Astrocyte of the spinal cord (primary cell): ENCODE results near the gene F5.

ENCODE experiments used
- DNase-seq: peaks from one replicate; pipeline ENCODE4 v3.0.0; 2011; ENCODE audit warnings: low read depth, low spot score
- H3K4me3 ChIP-seq: 2 replicates; pipeline ENCODE4 v1.5.1; 2011; ENCODE audit warnings: low read depth, mild to moderate bottlenecking, low read length, moderate library complexity
- CTCF ChIP-seq: IDR thresholded peaks from 2 replicates; pipeline ENCODE4 v1.5.1; 2012; ENCODE audit warnings: low read depth, mild to moderate bottlenecking, low read length, inconsistent platforms
- in situ Hi-C: cut with HindIII; loops from 2 replicates; pipeline ENCODE4 v1.10.0; 2017; ENCODE audit warnings: low sequenced_read_pairs

F5 gene

GRCh38 chr1:169499807-169500206 lies 86.5 kb downstream of the F5 start:
- no peak for DNase-seq
- in situ Hi-C loops, result no loop called here
- no peak overlapping the region for H3K4me3 ChIP-seq
- no peak for TF ChIP-seq CTCF

- no peak for DNase-seq
- TF ChIP-seq CTCF, result no peak
- H3K4me3 ChIP-seq, result no peak overlapping the region
- in situ Hi-C loops, result no loop called here
Observed at GRCh38 chr1:169497317-169497716, 89.0 kb downstream of the F5 start.

- DNase-seq, result no peak
- in situ Hi-C loops, result no loop called here
- H3K4me3 ChIP-seq, result no peak overlapping the region
- TF ChIP-seq CTCF, result no peak
Observed at GRCh38 chr1:169495916-169496315, 90.4 kb downstream of the F5 start.

GRCh38 chr1:169495046-169495775 lies 91.1 kb downstream of the F5 start:
- TF ChIP-seq CTCF, result no peak
- in situ Hi-C loops, result no loop called here
- H3K4me3 ChIP-seq, result no peak overlapping the region
- DNase-seq, result no peak

GRCh38 chr1:169494343-169494742 lies 91.9 kb downstream of the F5 start:
- TF ChIP-seq CTCF, result no peak
- no peak for DNase-seq
- in situ Hi-C loops, result no loop called here
- no peak overlapping the region for H3K4me3 ChIP-seq

- H3K4me3 ChIP-seq, result no peak overlapping the region
- no peak for DNase-seq
- in situ Hi-C loops, result no loop called here
- TF ChIP-seq CTCF, result no peak
Observed at GRCh38 chr1:169493251-169493650, 93.0 kb downstream of the F5 start.
